Stimulated activated CD4-positive, alpha-beta T cell treated with anti-CD3 and anti-CD28 coated beads, Interleukin-12 subunit alpha, Interleukin-12 subunit beta, amount 100 ng/mL, for 24 hours (primary cell): ENCODE data around the gene KRTAP4-6.
"Not testable (repeated sequence)": the region's sequence is repeated elsewhere in the genome, so short reads cannot be mapped to it uniquely, and the experiment has no call there.

Source experiments
- DNase-seq, 2 experiments: peaks; one replicate each; pipeline ENCODE4 v3.0.0-alpha.2; 2020; ENCODE audit warnings: low read depth in 2 of 2

Gene KRTAP4-6

GRCh38 chr17:41140360-41141131 is at the start of gene KRTAP4-6:
Gene KRTAP4-6, minus strand, starts transcription at chr17:41140544. Its CDS starts 57 bp downstream, at chr17:41140487.
- DNase-seq: no peak

GRCh38 chr17:41189837-41190318 is 49.5 kb upstream of the KRTAP4-6 start, which contains the start of gene KRTAP9-1:
Gene KRTAP9-1, plus strand, starts transcription at chr17:41189887. Its CDS starts 0 bp downstream, at chr17:41189887.
- DNase-seq: not testable (repeated sequence)

GRCh38 chr17:41186872-41187271 is 46.5 kb upstream of the KRTAP4-6 start:
- DNase-seq: no peak

GRCh38 chr17:41185001-41185400 is 44.7 kb upstream of the KRTAP4-6 start:
- DNase-seq: no peak

GRCh38 chr17:41184480-41184961 is 44.2 kb upstream of the KRTAP4-6 start, which contains the start of gene KRTAP4-1:
Gene KRTAP4-1, minus strand, starts transcription at chr17:41184911. Its CDS starts 57 bp downstream, at chr17:41184854.
- DNase-seq: no peak

GRCh38 chr17:41178843-41179616 is 38.7 kb upstream of the KRTAP4-6 start:
- no peak for DNase-seq

GRCh38 chr17:41178341-41178740 is 38.0 kb upstream of the KRTAP4-6 start:
- DNase-seq: no peak

GRCh38 chr17:41177727-41178271 is 37.5 kb upstream of the KRTAP4-6 start, which contains the start of gene KRTAP4-2:
Gene KRTAP4-2, minus strand, starts transcription at chr17:41178221. Its CDS starts 57 bp downstream, at chr17:41178164.
- DNase-seq: no peak

GRCh38 chr17:41176744-41177387 is 36.5 kb upstream of the KRTAP4-6 start:
- no peak for DNase-seq

- DNase-seq: no peak
Observed at GRCh38 chr17:41171886-41172285, 31.5 kb upstream of the KRTAP4-6 start.

- no peak for DNase-seq
Observed at GRCh38 chr17:41168121-41168520, 27.8 kb upstream of the KRTAP4-6 start, which contains the start of gene KRTAP4-3. Gene KRTAP4-3, minus strand, starts transcription at chr17:41168221. Its CDS starts 49 bp downstream, at chr17:41168172.

GRCh38 chr17:41167561-41167960 is 27.2 kb upstream of the KRTAP4-6 start:
- DNase-seq: no peak

- DNase-seq: no peak
Observed at GRCh38 chr17:41163828-41164227, 23.5 kb upstream of the KRTAP4-6 start.

GRCh38 chr17:41160648-41161047 is 20.3 kb upstream of the KRTAP4-6 start, which contains the start of gene KRTAP4-4:
Gene KRTAP4-4, minus strand, starts transcription at chr17:41160748. Its CDS starts 57 bp downstream, at chr17:41160691.
- DNase-seq: no peak

- DNase-seq: not testable (repeated sequence)
Observed at GRCh38 chr17:41160190-41160589, 19.8 kb upstream of the KRTAP4-6 start.

GRCh38 chr17:41153856-41154255 is 13.5 kb upstream of the KRTAP4-6 start:
- no peak for DNase-seq

- no peak for DNase-seq
Observed at GRCh38 chr17:41151525-41151924, 11.2 kb upstream of the KRTAP4-6 start.

- DNase-seq: no peak
Observed at GRCh38 chr17:41150026-41150425, 9.7 kb upstream of the KRTAP4-6 start.

GRCh38 chr17:41149652-41149985 is 9.3 kb upstream of the KRTAP4-6 start, which contains the start of gene KRTAP4-5:
Gene KRTAP4-5, minus strand, starts transcription at chr17:41149825. Its CDS starts 58 bp downstream, at chr17:41149767.
- no peak for DNase-seq

- not testable (repeated sequence) for DNase-seq
Observed at GRCh38 chr17:41148971-41149651, 8.8 kb upstream of the KRTAP4-6 start.
